Measurements from ENCODE around the gene ENO4.

The ENO4 gene

DNA sequence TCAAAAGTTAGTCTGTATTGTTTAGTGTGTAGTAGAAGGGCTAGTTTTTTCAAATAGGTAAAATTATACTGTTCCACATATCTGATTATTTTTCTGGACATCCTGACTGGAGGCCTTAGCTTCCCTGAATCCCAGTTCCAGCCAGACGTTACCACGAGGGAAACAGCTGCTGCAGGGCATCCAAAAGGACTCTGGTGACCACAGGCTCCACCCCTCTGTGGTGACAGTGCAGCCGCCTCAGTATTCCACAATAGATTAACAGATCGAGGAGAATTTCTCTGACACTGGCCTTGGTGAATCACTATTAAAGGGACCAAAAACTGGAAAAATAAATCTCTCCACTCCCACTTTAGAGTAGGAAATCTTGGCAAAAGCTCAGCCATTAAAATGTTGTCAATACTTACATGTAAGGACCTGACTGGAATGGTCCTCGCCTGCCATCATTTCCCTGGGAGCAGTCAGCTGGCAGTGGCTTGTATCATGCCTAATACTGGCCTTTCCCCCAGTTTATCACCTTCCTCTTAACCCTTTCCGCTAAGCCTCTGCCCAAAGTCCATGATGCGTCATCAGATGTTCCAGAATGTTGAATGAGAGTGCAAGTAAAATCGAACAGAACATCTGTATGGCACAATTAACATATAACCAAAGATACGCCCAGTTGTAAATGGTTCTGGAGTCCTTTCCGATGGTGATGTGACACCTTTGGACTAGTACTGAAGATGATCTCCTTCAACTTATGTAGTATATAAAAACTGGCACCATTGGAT is 31.6 kb downstream of the ENO4 start:
- Histone ChIP-seq H3K4ac (ENCODE audit: low read depth, low read length) (no peak overlapping the region), H3K4me1 (ENCODE audit: control insufficient read depth in 1 of 2, insufficient read depth in 2 of 2, low read length in 2 of 2) (no peaks in the 10 kb centered on the region), H2AK5ac (ENCODE audit: low read length) (no peak overlapping the region), H3K18ac (ENCODE audit: low read length) (no peak overlapping the region), H3K9me3 (ENCODE audit: insufficient read depth, low read depth, low read length) (no peaks in the 10 kb centered on the region), H3K23ac (ENCODE audit: low read length) (no peak overlapping the region), H4K91ac (ENCODE audit: low read depth, low read length) (no peak overlapping the region), H2BK12ac (ENCODE audit: low read length) (no peak overlapping the region), H3K14ac (ENCODE audit: low read length) (no peak overlapping the region), H3K36me3 (ENCODE audit: control insufficient read depth in 1 of 2, insufficient read depth in 2 of 2, low read length in 2 of 2) (peaks cover 1 to 3% of the 10 kb centered on the region in 2 experiments), H2BK5ac (ENCODE audit: low read depth, low read length, poor library complexity) (no peak overlapping the region), H4K8ac (ENCODE audit: low read depth, low read length) (no peak overlapping the region), H2AFZ (ENCODE audit: insufficient read depth, low read length, poor library complexity) (no peak overlapping the region), H3K9ac (ENCODE audit: low read length) (no peak overlapping the region), H4K12ac (ENCODE audit: low read depth, low read length) (no peak overlapping the region), H3K79me1 (ENCODE audit: low read length) (no peaks in the 10 kb centered on the region), H3K4me2 (ENCODE audit: low read length) (no peak overlapping the region), H3K27me3 (ENCODE audit: insufficient read depth, low read length) (no peaks in the 10 kb centered on the region), H3K27ac (ENCODE audit: low read depth, low read length) (no peak overlapping the region), H3K4me3 (ENCODE audit: low read depth, low read length) (no peak overlapping the region), H2BK120ac (ENCODE audit: insufficient read depth, low read length, poor library complexity) (no peak overlapping the region), H3K79me2 (ENCODE audit: control insufficient read depth, insufficient read depth, low read length, poor library complexity) (no peaks in the 10 kb centered on the region)
- DNase-seq: no peak
- no CpG with 5 or more reads among the region's 10 CpGs for WGBS (ENCODE audit: extremely low coverage, insufficient coverage, insufficient read length)

DNA sequence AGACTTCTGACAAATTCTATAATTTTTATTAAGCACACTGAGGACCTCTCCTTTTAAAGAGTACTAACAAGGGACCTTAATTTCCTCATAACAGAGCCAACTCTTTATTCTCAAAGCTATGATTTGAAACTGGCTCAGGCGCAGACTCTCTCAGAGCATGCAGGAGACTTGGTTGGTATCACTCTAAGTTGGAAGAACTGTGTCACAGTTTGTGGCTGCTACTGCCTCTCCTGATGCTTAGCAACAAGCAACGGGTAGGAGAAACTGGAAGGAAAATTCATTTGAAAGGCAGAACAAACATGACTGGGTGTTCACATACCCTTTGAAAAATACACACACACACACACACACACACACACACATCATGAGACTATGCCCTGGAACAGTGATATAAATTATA is 33.3 kb downstream of the ENO4 start:
- H4K91ac ChIP-seq (ENCODE audit: low read depth, low read length): no peak overlapping the region

DNA sequence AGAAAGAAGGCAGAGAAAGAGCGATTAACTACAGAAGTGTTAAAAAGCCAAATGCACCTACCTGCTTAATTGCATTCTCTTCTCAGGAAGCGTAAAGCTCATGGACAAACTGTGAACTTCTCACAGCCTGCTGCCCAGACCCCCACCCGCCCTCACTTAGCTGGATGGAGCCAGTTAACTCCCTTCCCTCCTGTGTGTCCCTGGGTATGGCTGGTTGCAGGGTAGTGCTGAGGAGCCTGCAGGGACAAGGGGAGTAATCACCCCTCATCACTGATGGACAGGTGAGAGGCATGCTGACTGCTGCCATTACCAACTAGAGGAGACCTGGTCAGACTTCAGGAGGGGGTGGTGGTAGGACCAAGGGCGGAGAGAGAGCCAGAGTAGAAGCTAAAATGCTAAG is 37.5 kb downstream of the ENO4 start:
- no CpG with 5 or more reads among the region's 4 CpGs for WGBS (ENCODE audit: extremely low coverage, insufficient coverage, insufficient read length)
- H3K23ac ChIP-seq (ENCODE audit: low read length): no peak overlapping the region

More for the DNA sequence above, 33.3 kb downstream of the ENO4 start:
- Histone ChIP-seq H3K79me1 (ENCODE audit: low read length) (no peaks in the 10 kb centered on the region), H3K9ac (ENCODE audit: low read length) (no peak overlapping the region), H2BK120ac (ENCODE audit: insufficient read depth, low read length, poor library complexity) (no peak overlapping the region), H2BK12ac (ENCODE audit: low read length) (no peak overlapping the region), H3K9me3 (ENCODE audit: insufficient read depth, low read depth, low read length) (peaks cover 1% of the 10 kb centered on the region), H3K23ac (ENCODE audit: low read length) (no peak overlapping the region), H3K27ac (ENCODE audit: low read depth, low read length) (no peak overlapping the region), H2AK5ac (ENCODE audit: low read length) (no peak overlapping the region), H3K4me2 (ENCODE audit: low read length) (no peak overlapping the region), H2AFZ (ENCODE audit: insufficient read depth, low read length, poor library complexity) (no peak overlapping the region), H4K12ac (ENCODE audit: low read depth, low read length) (no peak overlapping the region), H3K36me3 (ENCODE audit: control insufficient read depth in 1 of 2, insufficient read depth in 2 of 2, low read length in 2 of 2) (peaks cover 1 to 3% of the 10 kb centered on the region in 2 experiments), H3K4me1 (ENCODE audit: control insufficient read depth in 1 of 2, insufficient read depth in 2 of 2, low read length in 2 of 2) (no peaks in the 10 kb centered on the region), H3K4ac (ENCODE audit: low read depth, low read length) (no peak overlapping the region), H4K8ac (ENCODE audit: low read depth, low read length) (no peak overlapping the region), H3K18ac (ENCODE audit: low read length) (no peak overlapping the region), H2BK5ac (ENCODE audit: low read depth, low read length, poor library complexity) (no peak overlapping the region), H3K27me3 (ENCODE audit: insufficient read depth, low read length) (no peaks in the 10 kb centered on the region), H3K4me3 (ENCODE audit: low read depth, low read length) (no peak overlapping the region), H3K14ac (ENCODE audit: low read length) (no peak overlapping the region), H3K79me2 (ENCODE audit: control insufficient read depth, insufficient read depth, low read length, poor library complexity) (no peaks in the 10 kb centered on the region)
- no CpG with 5 or more reads among the region's 2 CpGs for WGBS (ENCODE audit: extremely low coverage, insufficient coverage, insufficient read length)
- no peak for DNase-seq

DNA sequence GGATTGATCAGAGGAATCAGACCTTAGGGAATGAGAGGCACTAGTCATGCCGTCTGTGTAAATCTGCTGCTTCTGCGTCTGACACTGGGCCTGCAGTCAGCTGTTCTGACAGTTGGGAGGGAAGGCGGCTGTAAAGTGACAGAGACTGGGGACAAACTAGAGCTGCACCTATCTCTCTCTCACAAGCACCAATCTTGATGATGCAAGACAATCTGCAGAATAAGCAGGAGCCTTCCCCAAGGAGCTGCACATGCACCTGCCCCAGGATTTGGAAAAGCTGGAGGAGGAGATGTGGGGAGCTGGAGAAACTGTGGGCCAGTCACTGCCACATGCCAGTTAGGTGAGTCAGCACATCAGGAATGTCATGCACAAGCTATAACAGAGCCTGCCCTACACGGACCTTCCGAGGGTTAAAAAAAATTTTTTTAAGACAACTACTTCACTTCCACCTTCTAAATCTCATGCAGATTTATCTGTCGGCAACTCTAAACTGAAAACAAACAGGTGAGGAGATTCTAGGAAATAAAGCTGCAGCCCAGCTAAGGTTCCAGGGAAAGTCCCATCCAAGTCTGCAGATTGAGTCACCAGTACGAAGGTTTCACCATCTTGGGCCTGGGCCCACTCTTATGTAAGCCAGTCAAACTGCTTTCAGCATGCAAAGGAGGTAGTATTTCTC is 39.2 kb downstream of the ENO4 start:
- Histone ChIP-seq H2AFZ (ENCODE audit: insufficient read depth, low read length, poor library complexity) (no peak overlapping the region), H2AK5ac (ENCODE audit: low read length) (no peak overlapping the region), H3K9me3 (ENCODE audit: insufficient read depth, low read depth, low read length) (peaks cover 1% of the 10 kb centered on the region), H4K91ac (ENCODE audit: low read depth, low read length) (no peak overlapping the region), H2BK12ac (ENCODE audit: low read length) (no peak overlapping the region), H3K4me1 (ENCODE audit: control insufficient read depth in 1 of 2, insufficient read depth in 2 of 2, low read length in 2 of 2) (peaks cover 8% of the 10 kb centered on the region in 2 experiments), H4K12ac (ENCODE audit: low read depth, low read length) (no peak overlapping the region), H3K79me2 (ENCODE audit: control insufficient read depth, insufficient read depth, low read length, poor library complexity) (no peaks in the 10 kb centered on the region), H3K18ac (ENCODE audit: low read length) (no peak overlapping the region), H2BK120ac (ENCODE audit: insufficient read depth, low read length, poor library complexity) (no peak overlapping the region), H4K8ac (ENCODE audit: low read depth, low read length) (no peak overlapping the region), H3K79me1 (ENCODE audit: low read length) (no peaks in the 10 kb centered on the region), H3K23ac (ENCODE audit: low read length) (no peak overlapping the region), H3K9ac (ENCODE audit: low read length) (no peak overlapping the region), H3K4ac (ENCODE audit: low read depth, low read length) (no peak overlapping the region), H3K14ac (ENCODE audit: low read length) (no peak overlapping the region), H3K36me3 (ENCODE audit: control insufficient read depth in 1 of 2, insufficient read depth in 2 of 2, low read length in 2 of 2) (no peaks in the 10 kb centered on the region), H3K27me3 (ENCODE audit: insufficient read depth, low read length) (no peaks in the 10 kb centered on the region), H3K4me2 (ENCODE audit: low read length) (peak overlapping the region; percentile 18), H3K27ac (ENCODE audit: low read depth, low read length) (no peak overlapping the region), H2BK5ac (ENCODE audit: low read depth, low read length, poor library complexity) (no peak overlapping the region), H3K4me3 (ENCODE audit: low read depth, low read length) (no peak overlapping the region)
- no CpG with 5 or more reads among the region's 7 CpGs for WGBS (ENCODE audit: extremely low coverage, insufficient coverage, insufficient read length)
- peak; percentile 43 to 68 for DNase-seq

More for the DNA sequence above, 37.5 kb downstream of the ENO4 start:
- Histone ChIP-seq H2BK12ac (ENCODE audit: low read length) (no peak overlapping the region), H3K18ac (ENCODE audit: low read length) (no peak overlapping the region), H3K4me2 (ENCODE audit: low read length) (no peak overlapping the region), H3K27me3 (ENCODE audit: insufficient read depth, low read length) (no peaks in the 10 kb centered on the region), H3K79me1 (ENCODE audit: low read length) (no peaks in the 10 kb centered on the region), H3K4ac (ENCODE audit: low read depth, low read length) (no peak overlapping the region), H3K9ac (ENCODE audit: low read length) (no peak overlapping the region), H3K14ac (ENCODE audit: low read length) (no peak overlapping the region), H3K4me1 (ENCODE audit: control insufficient read depth in 1 of 2, insufficient read depth in 2 of 2, low read length in 2 of 2) (peaks cover 8% of the 10 kb centered on the region in 2 experiments), H2BK120ac (ENCODE audit: insufficient read depth, low read length, poor library complexity) (no peak overlapping the region), H4K12ac (ENCODE audit: low read depth, low read length) (no peak overlapping the region), H3K36me3 (ENCODE audit: control insufficient read depth in 1 of 2, insufficient read depth in 2 of 2, low read length in 2 of 2) (no peaks in the 10 kb centered on the region), H2BK5ac (ENCODE audit: low read depth, low read length, poor library complexity) (no peak overlapping the region), H3K4me3 (ENCODE audit: low read depth, low read length) (no peak overlapping the region), H4K91ac (ENCODE audit: low read depth, low read length) (no peak overlapping the region), H3K9me3 (ENCODE audit: insufficient read depth, low read depth, low read length) (peaks cover 1% of the 10 kb centered on the region), H3K27ac (ENCODE audit: low read depth, low read length) (no peak overlapping the region), H2AFZ (ENCODE audit: insufficient read depth, low read length, poor library complexity) (no peak overlapping the region), H4K8ac (ENCODE audit: low read depth, low read length) (no peak overlapping the region), H2AK5ac (ENCODE audit: low read length) (no peak overlapping the region), H3K79me2 (ENCODE audit: control insufficient read depth, insufficient read depth, low read length, poor library complexity) (no peaks in the 10 kb centered on the region)
- DNase-seq: no peak

All from trophoblast cell (in vitro differentiated cells and primary cell).